H9 (cell line): ENCODE measurements around the gene SEC16B. TPM values are rescaled to one million over a fixed set of nuclear protein-coding genes. Genes with fewer than 3 reads are reported as not detected.

Experiments used
- DNase-seq: peaks from one replicate; pipeline ENCODE4 v3.0.0-alpha.2; 2017
- H2AFZ ChIP-seq: one replicate; pipeline ENCODE4 v1.6.1; 2013; ENCODE audit warnings: mild to moderate bottlenecking, low read length, control low read depth, moderate library complexity
- H2AK5ac ChIP-seq: 2 replicates; pipeline ENCODE4 v1.6.1; 2013; ENCODE audit warnings: low read length, control low read depth, mixed read lengths; ENCODE audit not compliant: insufficient read length
- H2BK120ac ChIP-seq: one replicate; pipeline ENCODE4 v1.6.1; 2013; ENCODE audit warnings: low read depth, mild to moderate bottlenecking, low read length, control low read depth, inconsistent platforms; ENCODE audit not compliant: poor library complexity, severe bottlenecking
- H2BK12ac ChIP-seq: 2 replicates; pipeline ENCODE4 v1.6.1; 2013; ENCODE audit warnings: low read length, control low read depth, mixed read lengths, low read depth; ENCODE audit not compliant: insufficient read length
- H2BK15ac ChIP-seq: 2 replicates; pipeline ENCODE4 v1.6.1; 2013; ENCODE audit warnings: low read depth, low read length, control low read depth
- H2BK20ac ChIP-seq: one replicate; pipeline ENCODE4 v1.6.1; 2013; ENCODE audit warnings: low read depth, mild to moderate bottlenecking, low read length, control low read depth, inconsistent platforms; ENCODE audit not compliant: poor library complexity, severe bottlenecking
- H2BK5ac ChIP-seq: 2 replicates; pipeline ENCODE4 v1.6.1; 2013; ENCODE audit warnings: low read length, control low read depth, mixed read lengths; ENCODE audit not compliant: insufficient read length
- H3K14ac ChIP-seq: 2 replicates; pipeline ENCODE4 v1.6.1; 2013; ENCODE audit warnings: low read length, control low read depth; ENCODE audit not compliant: insufficient read depth
- H3K18ac ChIP-seq: 2 replicates; pipeline ENCODE4 v1.6.1; 2013; ENCODE audit warnings: low read depth, mild to moderate bottlenecking, mixed read lengths, low read length, control low read depth; ENCODE audit not compliant: insufficient read length
- H3K23ac ChIP-seq: 2 replicates; pipeline ENCODE4 v1.6.1; 2013; ENCODE audit warnings: low read length, control low read depth, mixed read lengths, low read depth; ENCODE audit not compliant: insufficient read length
- H3K23me2 ChIP-seq: 2 replicates; pipeline ENCODE4 v1.6.1; 2013; ENCODE audit warnings: low read depth, mild to moderate bottlenecking, mixed read lengths, low read length, control low read depth; ENCODE audit not compliant: insufficient read length, poor library complexity, severe bottlenecking
- H3K27ac ChIP-seq: 2 replicates; pipeline ENCODE4 v1.5.1; 2013; ENCODE audit warnings: low read length, control low read depth, mixed read lengths, low read depth; ENCODE audit not compliant: insufficient read length
- H3K27me3 ChIP-seq: 2 replicates; pipeline ENCODE4 v1.6.1; 2013; ENCODE audit warnings: low read length, control low read depth, inconsistent platforms; ENCODE audit not compliant: insufficient read depth
- H3K4ac ChIP-seq: 2 replicates; pipeline ENCODE4 v1.6.1; 2013; ENCODE audit warnings: low read depth, mild to moderate bottlenecking, control low read depth, inconsistent platforms, low read length, moderate library complexity
- H3K4me1 ChIP-seq: 2 replicates; pipeline ENCODE4 v1.6.1; 2013; ENCODE audit warnings: low read length, control low read depth, inconsistent platforms; ENCODE audit not compliant: insufficient read depth
- H3K4me2 ChIP-seq: 2 replicates; pipeline ENCODE4 v1.6.1; 2013; ENCODE audit warnings: low read length, control low read depth, mixed read lengths; ENCODE audit not compliant: insufficient read length, insufficient read depth
- H3K56ac ChIP-seq: 2 replicates; pipeline ENCODE4 v1.6.1; 2013; ENCODE audit warnings: low read depth, mild to moderate bottlenecking, mixed read lengths, low read length, control low read depth; ENCODE audit not compliant: insufficient read length
- H3K79me1 ChIP-seq: 2 replicates; pipeline ENCODE4 v1.6.1; 2013; ENCODE audit warnings: low read depth, mild to moderate bottlenecking, moderate library complexity, low read length, control low read depth, inconsistent platforms; ENCODE audit not compliant: insufficient read depth, poor library complexity, severe bottlenecking
- H3K79me2 ChIP-seq: 2 replicates; pipeline ENCODE4 v1.6.1; 2013; ENCODE audit warnings: low read length, control low read depth, inconsistent platforms; ENCODE audit not compliant: insufficient read depth
- H3K9ac ChIP-seq: 2 replicates; pipeline ENCODE4 v1.6.1; 2013; ENCODE audit warnings: low read length, control low read depth, mixed read lengths; ENCODE audit not compliant: insufficient read length; ENCODE audit errors: extremely low read depth
- H3K9me3 ChIP-seq: one replicate; pipeline ENCODE4 v1.6.1; 2013; ENCODE audit warnings: low read depth, low read length, inconsistent platforms; ENCODE audit not compliant: control insufficient read depth
- H3T11ph ChIP-seq: one replicate; pipeline ENCODE4 v1.6.1; 2013; ENCODE audit warnings: mild to moderate bottlenecking, low read length, control low read depth, inconsistent platforms
- H4K20me1 ChIP-seq: one replicate; pipeline ENCODE4 v1.6.1; 2013; ENCODE audit not compliant: control insufficient read depth, insufficient read length, insufficient read depth
- H4K5ac ChIP-seq: 2 replicates; pipeline ENCODE4 v1.6.1; 2013; ENCODE audit warnings: low read depth, mild to moderate bottlenecking, mixed read lengths, low read length, control low read depth; ENCODE audit not compliant: insufficient read length
- H4K8ac ChIP-seq: replicated peaks from 2 replicates; pipeline ENCODE4 v1.6.1; 2013; ENCODE audit warnings: low read length, control low read depth, mixed read lengths, low read depth; ENCODE audit not compliant: insufficient read length
- H4K91ac ChIP-seq: 2 replicates; pipeline ENCODE4 v1.6.1; 2013; ENCODE audit warnings: low read depth, mild to moderate bottlenecking, moderate library complexity, mixed read lengths, low read length, control low read depth; ENCODE audit not compliant: insufficient read length
- H3K27ac Mint-ChIP-seq, 3 experiments: 2 replicates in 2 of 3; 3 replicates in 1 of 3; pipeline ENCODE4 v1.8.0; 2020 to 2021; ENCODE audit warnings: mixed read lengths in 3 of 3, mild to moderate bottlenecking in 1 of 3, moderate library complexity in 1 of 3
- H3K27me3 Mint-ChIP-seq: 2 replicates; pipeline ENCODE4 v1.8.0; 2021; ENCODE audit warnings: low read depth, mild to moderate bottlenecking, moderate library complexity, mixed read lengths
- H3K36me3 Mint-ChIP-seq, 3 experiments: 2 replicates in 2 of 3; 3 replicates in 1 of 3; pipeline ENCODE4 v1.8.0; 2020 to 2021; ENCODE audit warnings: low read depth in 3 of 3, mixed read lengths in 3 of 3; ENCODE audit not compliant: insufficient read depth in 1 of 3
- H3K4me1 Mint-ChIP-seq, 2 experiments: 2 replicates each; pipeline ENCODE4 v1.8.0; 2020; ENCODE audit warnings: mixed read lengths in 2 of 2
- H3K4me3 Mint-ChIP-seq, 2 experiments: 2 replicates in 1 of 2; 3 replicates in 1 of 2; pipeline ENCODE4 v1.8.0; 2020 to 2021; ENCODE audit warnings: mild to moderate bottlenecking in 2 of 2, mixed read lengths in 2 of 2, moderate library complexity in 1 of 2
- H3K9me3 Mint-ChIP-seq, 2 experiments: 2 replicates in 1 of 2; 3 replicates in 1 of 2; pipeline ENCODE4 v1.8.0; 2020; ENCODE audit warnings: mild to moderate bottlenecking in 2 of 2, mixed read lengths in 2 of 2, moderate library complexity in 1 of 2
- WGBS: extraction: QIAGEN DNeasy Blood & Tissue Kit; methylation state at CpG from one replicate; pipeline ENCODE4 v1.1.7; 2013; ENCODE audit warnings: missing lambda C conversion rate, low lambda C conversion rate, mixed read lengths; ENCODE audit not compliant: insufficient read length; ENCODE audit errors: extremely low coverage; 5-methylcytosine and 5-hydroxymethylcytosine counted together
- total RNA-seq: library from RNA; stranded (reverse); gene quantifications from 2 replicates; pipeline ENCODE4 v1.2.1, GENCODE V29; 2021
- TF ChIP-seq, protein P1 (sequence below): fragments of 200-600 bp; sonication (generic); conservative IDR thresholded peaks from 3 replicates; pipeline ENCODE4 v1.8.0; 2021; ENCODE audit warnings: antibody characterized with exemption, mild to moderate bottlenecking

The SEC16B gene
- total RNA-seq, 1 experiment from 2014 or later, result 0.83 TPM

DNA sequence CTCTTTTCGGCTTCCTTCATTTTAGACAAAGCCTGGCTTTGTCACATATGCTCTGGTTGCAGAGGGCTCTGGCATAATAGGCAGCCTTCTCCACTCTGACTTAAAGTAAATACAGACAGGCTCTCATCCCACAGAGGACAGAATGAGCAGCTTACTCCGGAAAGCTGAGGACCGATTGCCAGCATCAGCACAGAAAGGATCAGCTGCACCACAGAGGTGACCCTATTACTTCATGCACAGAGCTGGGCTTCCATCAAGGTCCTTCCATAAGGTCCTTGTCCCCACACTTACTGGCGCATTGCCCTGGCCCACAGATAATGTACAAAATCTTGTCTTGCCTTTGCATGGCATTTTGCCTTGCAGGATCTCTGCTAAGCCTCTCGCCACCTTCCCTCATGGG is 67.6 kb downstream of the SEC16B start:
- Mint-ChIP-seq H3K4me1 (no peaks in the 10 kb centered on the region), H3K9me3 (no peaks in the 10 kb centered on the region), H3K4me3 (no peak overlapping the region), H3K36me3 (no peaks in the 10 kb centered on the region), H3K27me3 (peaks cover 5% of the 10 kb centered on the region), H3K27ac (no peak overlapping the region)
- Histone ChIP-seq H2BK120ac (no peak overlapping the region), H3K18ac (no peak overlapping the region), H2AK5ac (no peak overlapping the region), H3K9me3 (no peaks in the 10 kb centered on the region), H2BK20ac (no peak overlapping the region), H3K23me2 (no peaks in the 10 kb centered on the region), H4K20me1 (no peaks in the 10 kb centered on the region), H3K14ac (no peak overlapping the region), H3K79me2 (no peaks in the 10 kb centered on the region), H2BK12ac (no peak overlapping the region), H3K79me1 (no peaks in the 10 kb centered on the region), H3K4me2 (no peak overlapping the region), H3K4ac (no peak overlapping the region), H3K23ac (no peak overlapping the region), H4K5ac (no peak overlapping the region), H3K56ac (no peak overlapping the region), H3K27me3 (no peaks in the 10 kb centered on the region), H4K91ac (no peak overlapping the region), H3K9ac (no peak overlapping the region), H4K8ac (no peak overlapping the region), H2BK5ac (no peak overlapping the region), H3K27ac (no peak overlapping the region), H2BK15ac (no peak overlapping the region), H3T11ph (no peak overlapping the region), H3K4me1 (no peaks in the 10 kb centered on the region), H2AFZ (no peak overlapping the region)
- DNase-seq, result no peak
- TF ChIP-seq, protein P1, sequence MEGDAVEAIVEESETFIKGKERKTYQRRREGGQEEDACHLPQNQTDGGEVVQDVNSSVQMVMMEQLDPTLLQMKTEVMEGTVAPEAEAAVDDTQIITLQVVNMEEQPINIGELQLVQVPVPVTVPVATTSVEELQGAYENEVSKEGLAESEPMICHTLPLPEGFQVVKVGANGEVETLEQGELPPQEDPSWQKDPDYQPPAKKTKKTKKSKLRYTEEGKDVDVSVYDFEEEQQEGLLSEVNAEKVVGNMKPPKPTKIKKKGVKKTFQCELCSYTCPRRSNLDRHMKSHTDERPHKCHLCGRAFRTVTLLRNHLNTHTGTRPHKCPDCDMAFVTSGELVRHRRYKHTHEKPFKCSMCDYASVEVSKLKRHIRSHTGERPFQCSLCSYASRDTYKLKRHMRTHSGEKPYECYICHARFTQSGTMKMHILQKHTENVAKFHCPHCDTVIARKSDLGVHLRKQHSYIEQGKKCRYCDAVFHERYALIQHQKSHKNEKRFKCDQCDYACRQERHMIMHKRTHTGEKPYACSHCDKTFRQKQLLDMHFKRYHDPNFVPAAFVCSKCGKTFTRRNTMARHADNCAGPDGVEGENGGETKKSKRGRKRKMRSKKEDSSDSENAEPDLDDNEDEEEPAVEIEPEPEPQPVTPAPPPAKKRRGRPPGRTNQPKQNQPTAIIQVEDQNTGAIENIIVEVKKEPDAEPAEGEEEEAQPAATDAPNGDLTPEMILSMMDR, result no peak
- WGBS, result no CpG with 5 or more reads among the region's 5 CpGs
